Measurements from ENCODE around the gene PTPN14. TPM values are rescaled to one million over a fixed set of nuclear protein-coding genes. Genes with fewer than 3 reads are reported as not detected.

PTPN14 gene
- total and polyA plus RNA-seq, 2 of the 4 experiments (the other 2 are of a cell fraction) = 21.5 to 31.7 TPM

- no TSS peak for BruUV-seq (replicated peaks)
These were observed 221.2 kb downstream of the PTPN14 start for GRCh38 chr1:214330222-214330621.

More at GRCh38 chr1:214330222-214330621, 221.2 kb downstream of the PTPN14 start:
- WGBS, 2 experiments (ENCODE audit: extremely low coverage in 2 of 2, insufficient read length in 1 of 2) = 100% methylated on average over 1 of the region's 3 CpGs; no CpG with 5 or more reads in 1 of the 2 experiments
- H3K23ac ChIP-seq (ENCODE audit: low read depth, low read length) = no peak overlapping the region
- H3K4me2 ChIP-seq (ENCODE audit: low read depth, low read length) = no peak overlapping the region
- H2BK120ac ChIP-seq (ENCODE audit: low read depth, low read length) = no peak overlapping the region
- in situ Hi-C loops (cut with MboI; ENCODE audit: low sequenced_read_pairs) (loop anchor here (5.0 kb wide), 3 partner anchors 118 to 1197 kb away; no protein-coding TSS in a partner anchor), dilution Hi-C loops (cut with HindIII; ENCODE audit: low sequenced_read_pairs, unreplicated experiment) (no loop called here), intact Hi-C loops (cut with micrococcal nuclease) (loop anchor here (10.0 kb wide), 2 partner anchors 225 to 815 kb away; partner anchors contain the start of gene PTPN14)
- H3K4me3 ChIP-seq (ENCODE audit: insufficient read depth, low read depth, low read length) = no peak overlapping the region
- TF ChIP-seq RAD21 (IDR thresholded peaks at IDR 0.05; ENCODE audit: low read length) = no peak
- H3K9me1 ChIP-seq (ENCODE audit: insufficient read depth, low read length) = no peaks in the 10 kb centered on the region; the same call in 1 of the 2 replicates
- no peak overlapping the region for H3K56ac ChIP-seq (ENCODE audit: extremely low read depth, insufficient read depth, low read length)
- POLR2A ChIA-PET (ENCODE audit: unreplicated experiment) = no interaction called here
- H2BK15ac ChIP-seq (ENCODE audit: low read depth, low read length) = no peak overlapping the region
- H3K9me3 ChIP-seq (ENCODE audit: control insufficient read depth, insufficient read depth, low read length) = no peaks in the 10 kb centered on the region
- no peak overlapping the region for H4K8ac ChIP-seq (ENCODE audit: low read depth in 2 of 2, low read length in 2 of 2)
- H3K14ac ChIP-seq (replicated peaks; ENCODE audit: low read depth, low read length) = no peak overlapping the region
- H2AK5ac ChIP-seq (ENCODE audit: low read depth, low read length) = no peak overlapping the region
- no peak overlapping the region for H2AK9ac ChIP-seq (replicated peaks; ENCODE audit: low read depth, low read length, poor library complexity)
- H3K4ac ChIP-seq (ENCODE audit: low read depth, low read length) = no peak overlapping the region
- H4K20me1 ChIP-seq (ENCODE audit: insufficient read depth, low read length) = no peaks in the 10 kb centered on the region; the same call in 1 of the 2 replicates
- no peak overlapping the region for H2BK5ac ChIP-seq (ENCODE audit: low read depth, low read length, poor library complexity, severe bottlenecking)
- H3K18ac ChIP-seq (ENCODE audit: low read depth, low read length) = no peak overlapping the region
- DNase-seq (no peak), ATAC-seq (ENCODE audit: low read depth) (no peak)
- no peak overlapping the region for H4K5ac ChIP-seq (ENCODE audit: low read depth, low read length)
- H3K9ac ChIP-seq (ENCODE audit: low read depth, low read length) = no peak overlapping the region
- no peak overlapping the region for H4K91ac ChIP-seq (ENCODE audit: insufficient read depth, low read depth, low read length)
- peaks cover 3% of the 10 kb centered on the region; the same call in 1 of the 2 replicates for H3K36me3 ChIP-seq (ENCODE audit: control insufficient read depth, insufficient read depth, low read length)
- peaks cover 5% of the 10 kb centered on the region for H3K4me1 ChIP-seq (ENCODE audit: control insufficient read depth, insufficient read depth, low read length)
- H2AFZ ChIP-seq (replicated peaks; ENCODE audit: low read length, poor library complexity) = no peak overlapping the region
- H3K27ac ChIP-seq (ENCODE audit: insufficient read depth, low read length) = no peak overlapping the region
- CTCF ChIA-PET = interaction anchor here (1.2 to 7.9 kb wide), 2 partner anchors 69 to 116 kb away, joined by 5 to 79 read pairs; no protein-coding TSS in a partner anchor
- H2BK20ac ChIP-seq (ENCODE audit: low read depth, low read length) = no peak overlapping the region
- peaks cover 0 to 15% of the 10 kb centered on the region in 2 experiments; a peak in 2 of 4 replicates for H3K79me1 ChIP-seq (ENCODE audit: low read depth in 1 of 2, low read length in 2 of 2)
- no peaks in the 10 kb centered on the region for H3K27me3 ChIP-seq (ENCODE audit: control insufficient read depth, insufficient read depth, low read length)

Data from IMR-90 (cell line).